Kidney (tissue), 14 donors: ENCODE data around the gene TPP1. TPM values are rescaled to one million over a fixed set of nuclear protein-coding genes. Genes with fewer than 3 reads are reported as not detected.

Source experiments
- DNase-seq, 5 donors: peaks; one replicate each; pipeline ENCODE4 v3.0.0-alpha.2; 2013 to 2020
- FAIRE-seq: peaks from 2 replicates; lab custom pipeline; 2012; peaks lifted over from hg19 to GRCh38; lab: Jason Lieb, UNC
- H3K27ac ChIP-seq, 2 donors: one replicate each; pipeline ENCODE4 v1.7.0; 2013; ENCODE audit warnings: low read depth in 2 of 2, low read length in 2 of 2, inconsistent platforms in 1 of 2
- H3K27me3 ChIP-seq: one replicate; pipeline ENCODE4 v1.7.1; 2013; ENCODE audit warnings: low read length, inconsistent platforms; ENCODE audit not compliant: control insufficient read depth, insufficient read depth
- H3K36me3 ChIP-seq, 3 donors: one replicate each; pipeline versions ENCODE4 v1.7.0 to v1.7.1; 2013; ENCODE audit warnings: low read length in 3 of 3, control low read depth in 1 of 3, inconsistent platforms in 1 of 3; ENCODE audit not compliant: insufficient read depth in 3 of 3, control insufficient read depth in 2 of 3
- H3K4me1 ChIP-seq, 3 donors: one replicate each; pipeline versions ENCODE4 v1.7.0 to v1.7.1; 2013; ENCODE audit warnings: low read length in 3 of 3, inconsistent platforms in 1 of 3, low read depth in 1 of 3; ENCODE audit not compliant: control insufficient read depth in 2 of 3, insufficient read depth in 2 of 3
- H3K4me3 ChIP-seq, 3 donors: one replicate each; pipeline versions ENCODE4 v1.7.0 to v1.8.1; 2013; ENCODE audit warnings: low read length in 3 of 3, control low read depth in 1 of 3, inconsistent platforms in 1 of 3
- H3K9ac ChIP-seq, 3 donors: one replicate each; pipeline versions ENCODE4 v1.7.0 to v1.7.1; 2013; ENCODE audit warnings: low read length in 3 of 3, control low read depth in 1 of 3, inconsistent platforms in 1 of 3
- H3K9me3 ChIP-seq, 3 donors: one replicate each; pipeline versions ENCODE4 v1.7.0 to v1.7.1; 2013; ENCODE audit warnings: low read length in 3 of 3, control low read depth in 1 of 3, inconsistent platforms in 1 of 3; ENCODE audit not compliant: control insufficient read depth in 2 of 3, insufficient read depth in 1 of 3
- intact Hi-C: fragments of 100-400 bp; cut with DNase I; formaldehyde crosslinking; loops from one replicate; pipeline ENCODE4 v1.11.1; 2022
- polyA plus RNA-seq: library from polyadenylated mRNA; stranded (reverse); fragments of 350-450 nt; fragmentation: Illumina TruSeq; extraction: RNeasy Lipid Tissue Mini Kit (QIAGEN cat#74804); gene quantifications from one replicate; pipeline ENCODE4 v1.2.3, GENCODE V29; 2014; ENCODE audit warnings: low read depth, low replicate concordance; ENCODE audit not compliant: insufficient read depth
- total RNA-seq: library from RNA; stranded (reverse); fragmentation: NEBNext Ultra II Directional; extraction: Animal tissue kit (Norgen Biotek cat#: 25700); gene quantifications from one replicate; pipeline ENCODE4 v1.2.1, GENCODE V29; 2021
- TF ChIP-seq, protein P1 (sequence below): IDR thresholded peaks from 3 replicates; pipeline ENCODE4 v1.5.1; 2012; ENCODE audit warnings: mild to moderate bottlenecking, moderate library complexity, borderline replicate concordance; ENCODE audit not compliant: insufficient read depth; ENCODE audit errors: extremely low read depth
- donor health status: control.
- donor health status: control.
- donor health status: control.
- donor health status: control.
- donor health status: control.
- donor health status: DM: yes; HTN: yes; CAD: no.
- donor health status: Normal renal cell carcinoma (clear cell type).

Gene TPP1
- total and polyA plus RNA-seq, 2 donors from 2014 or later: 84.2 to 115 TPM

DNA sequence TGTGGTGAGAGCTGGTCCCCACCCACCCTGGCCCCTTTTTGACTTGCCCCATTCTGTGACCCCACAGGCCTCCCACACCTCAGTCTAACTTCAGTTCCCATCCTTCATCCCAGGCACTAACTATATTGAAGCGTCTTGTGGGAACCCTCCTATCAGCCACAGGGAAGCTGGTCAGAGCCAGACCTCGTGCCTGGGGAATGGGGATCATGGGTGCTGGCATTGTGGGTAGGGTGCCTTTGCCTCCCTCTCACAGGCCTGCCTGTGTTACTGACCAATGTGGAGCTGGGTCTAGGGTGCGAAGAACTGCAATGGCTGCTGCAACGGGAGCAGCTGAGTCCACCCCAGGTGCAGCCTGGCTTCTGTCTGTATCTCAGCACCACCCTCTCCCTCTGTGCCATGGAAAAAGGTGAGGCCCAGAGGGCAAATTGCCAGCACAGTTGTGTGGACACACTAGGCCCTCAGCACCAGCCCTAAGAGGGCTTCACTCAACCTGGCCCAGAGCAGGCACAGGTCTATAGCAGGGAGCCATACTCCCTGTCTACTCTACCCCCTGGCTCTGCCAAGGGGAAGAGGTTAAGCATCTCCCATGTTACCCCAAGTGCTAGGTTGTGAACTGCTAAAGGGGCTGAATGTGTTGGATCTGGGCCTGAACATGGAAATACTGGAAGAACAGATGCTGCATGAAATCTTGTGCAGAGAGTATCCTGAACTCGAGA is 53.1 kb downstream of the TPP1 start:
- H3K4me1 ChIP-seq: peaks cover 0 to 10% (median 0%) of the 10 kb centered on the region in 3 donors
- H3K9ac ChIP-seq: no peak overlapping the region
- H3K4me3 ChIP-seq: no peak overlapping the region
- intact Hi-C loops: no loop called here
- H3K27me3 ChIP-seq: no peaks in the 10 kb centered on the region
- TF ChIP-seq, protein P1, sequence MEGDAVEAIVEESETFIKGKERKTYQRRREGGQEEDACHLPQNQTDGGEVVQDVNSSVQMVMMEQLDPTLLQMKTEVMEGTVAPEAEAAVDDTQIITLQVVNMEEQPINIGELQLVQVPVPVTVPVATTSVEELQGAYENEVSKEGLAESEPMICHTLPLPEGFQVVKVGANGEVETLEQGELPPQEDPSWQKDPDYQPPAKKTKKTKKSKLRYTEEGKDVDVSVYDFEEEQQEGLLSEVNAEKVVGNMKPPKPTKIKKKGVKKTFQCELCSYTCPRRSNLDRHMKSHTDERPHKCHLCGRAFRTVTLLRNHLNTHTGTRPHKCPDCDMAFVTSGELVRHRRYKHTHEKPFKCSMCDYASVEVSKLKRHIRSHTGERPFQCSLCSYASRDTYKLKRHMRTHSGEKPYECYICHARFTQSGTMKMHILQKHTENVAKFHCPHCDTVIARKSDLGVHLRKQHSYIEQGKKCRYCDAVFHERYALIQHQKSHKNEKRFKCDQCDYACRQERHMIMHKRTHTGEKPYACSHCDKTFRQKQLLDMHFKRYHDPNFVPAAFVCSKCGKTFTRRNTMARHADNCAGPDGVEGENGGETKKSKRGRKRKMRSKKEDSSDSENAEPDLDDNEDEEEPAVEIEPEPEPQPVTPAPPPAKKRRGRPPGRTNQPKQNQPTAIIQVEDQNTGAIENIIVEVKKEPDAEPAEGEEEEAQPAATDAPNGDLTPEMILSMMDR: no peak
- FAIRE-seq (no peak), DNase-seq (no peak)
- no peaks in the 10 kb centered on the region for H3K9me3 ChIP-seq
- no peaks in the 10 kb centered on the region for H3K36me3 ChIP-seq
- no peak overlapping the region for H3K27ac ChIP-seq

DNA sequence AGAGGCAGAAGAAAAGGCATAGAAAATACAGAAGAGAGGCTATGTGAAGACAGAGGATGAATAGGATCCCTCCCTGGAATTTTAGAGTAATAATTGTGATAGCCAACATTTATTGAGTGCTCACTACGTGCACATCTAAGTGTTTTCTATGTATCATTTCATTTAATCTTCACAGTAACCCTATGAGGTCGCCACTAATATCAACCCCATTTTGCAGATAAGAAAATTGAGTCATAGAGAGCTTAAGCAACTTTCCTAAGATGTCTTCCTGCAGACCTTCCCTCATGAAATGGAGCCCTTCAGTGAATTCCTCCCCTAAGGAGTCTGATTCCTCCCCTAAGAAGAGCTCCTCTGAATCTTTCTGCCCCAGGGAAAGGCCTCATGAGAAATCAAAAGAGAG is 53.9 kb downstream of the TPP1 start:
- peaks cover 0 to 10% (median 0%) of the 10 kb centered on the region in 3 donors for H3K4me1 ChIP-seq
- FAIRE-seq: no peak
- no peaks in the 10 kb centered on the region for H3K36me3 ChIP-seq
- H3K4me3 ChIP-seq: no peak overlapping the region
- intact Hi-C loops: no loop called here
- no peaks in the 10 kb centered on the region for H3K27me3 ChIP-seq
- H3K27ac ChIP-seq: no peak overlapping the region
- DNase-seq: no peak
- H3K9me3 ChIP-seq: no peaks in the 10 kb centered on the region
- H3K9ac ChIP-seq: no peak overlapping the region
- TF ChIP-seq, protein P1: no peak

DNA sequence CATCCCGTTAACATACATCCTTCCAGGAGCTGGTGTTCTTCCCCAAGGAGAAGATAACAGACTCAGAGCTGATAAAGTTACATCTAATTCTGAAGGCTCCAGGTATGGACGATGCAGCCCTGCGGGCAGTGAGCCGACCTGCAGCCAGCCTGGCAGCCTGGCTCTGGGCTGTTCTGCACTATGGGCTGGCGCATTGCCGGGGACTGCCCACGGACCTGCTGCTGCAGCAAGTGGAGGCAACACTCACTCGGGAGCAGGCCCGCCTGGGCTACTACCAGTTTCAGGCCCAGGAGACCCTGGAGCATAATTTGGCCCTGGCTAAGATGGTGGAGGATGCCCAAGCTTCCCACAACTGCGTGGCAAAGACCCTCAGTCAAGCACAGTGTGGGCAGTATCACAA is 55.6 kb downstream of the TPP1 start:
- Histone ChIP-seq H3K4me1 (peaks cover 0 to 7% (median 0%) of the 10 kb centered on the region in 3 donors), H3K27ac (no peak overlapping the region), H3K9me3 (no peaks in the 10 kb centered on the region), H3K9ac (no peak overlapping the region), H3K4me3 (no peak overlapping the region), H3K27me3 (no peaks in the 10 kb centered on the region), H3K36me3 (no peaks in the 10 kb centered on the region)
- TF ChIP-seq, protein P1: no peak
- FAIRE-seq (no peak), DNase-seq (no peak)
- intact Hi-C loops: no loop called here
